ENCODE results near the gene MRPL14. TPM values are rescaled to one million over a fixed set of nuclear protein-coding genes. Genes with fewer than 3 reads are reported as not detected.

Gene MRPL14
- 36.1 TPM for total RNA-seq

GRCh38 chr6:44127186-44128019 lies at the start of gene MRPL14, which contains the start of gene TMEM63B:
MRPL14 (minus strand) TSS chr6:44127452; CDS start chr6:44116611, 10,841 bp downstream.
TMEM63B (plus strand) TSS chr6:44127554; CDS start chr6:44134585, 7,031 bp downstream.
- peak within 1 kb of the TSS; percentile 78 to 98 for H3K4me3 ChIP-seq
- no peaks in the 10 kb centered on the region for H3K36me3 ChIP-seq
- H3K4me1 ChIP-seq, result peaks cover 73% of the 10 kb centered on the region
- no peak for DNase-seq (ENCODE audit: extremely low spot score in 2 of 2)
- no peaks in the 10 kb centered on the region for H3K27me3 ChIP-seq
- H3K27ac ChIP-seq, result peak within 1 kb of the TSS; percentile 88
- H3K9me3 ChIP-seq, result no peaks in the 10 kb centered on the region
- TF ChIP-seq CTCF (IDR thresholded peaks at IDR 0.05) (no peak), POLR2A (IDR thresholded peaks at IDR 0.05) (peak in 1 of 2 donors; percentile 86), POLR2AphosphoS5 (IDR thresholded peaks at IDR 0.05; ENCODE audit: insufficient read depth in 1 of 2, low read depth in 1 of 2) (peak in 1 of 2 donors; percentile 83)
- intact Hi-C loops (cut with DNase I), result no loop called here

- Histone ChIP-seq H3K9me3 (no peaks in the 10 kb centered on the region), H3K4me3 (no peak overlapping the region), H3K27ac (no peak overlapping the region), H3K36me3 (no peaks in the 10 kb centered on the region), H3K27me3 (no peaks in the 10 kb centered on the region), H3K4me1 (no peaks in the 10 kb centered on the region)
- DNase-seq (ENCODE audit: extremely low spot score in 2 of 2), result no peak
- TF ChIP-seq POLR2A (IDR thresholded peaks at IDR 0.05) (no peak), POLR2AphosphoS5 (IDR thresholded peaks at IDR 0.05; ENCODE audit: insufficient read depth in 1 of 2, low read depth in 1 of 2) (no peak), CTCF (IDR thresholded peaks at IDR 0.05) (no peak)
- intact Hi-C loops (cut with DNase I), result no loop called here
Observed at GRCh38 chr6:44176130-44176761, 49.0 kb upstream of the MRPL14 start.

- TF ChIP-seq POLR2A (IDR thresholded peaks at IDR 0.05) (no peak), CTCF (IDR thresholded peaks at IDR 0.05) (peak; percentile 82 to 90 (median 86)), POLR2AphosphoS5 (IDR thresholded peaks at IDR 0.05; ENCODE audit: insufficient read depth in 1 of 2, low read depth in 1 of 2) (peak in 1 of 2 donors; percentile 36)
- Histone ChIP-seq H3K27ac (no peak overlapping the region), H3K4me1 (no peaks in the 10 kb centered on the region), H3K9me3 (no peaks in the 10 kb centered on the region), H3K4me3 (no peak overlapping the region), H3K27me3 (no peaks in the 10 kb centered on the region), H3K36me3 (no peaks in the 10 kb centered on the region)
- intact Hi-C loops (cut with DNase I), result loop anchor here (5.0 kb wide), 1 partner anchor 59 kb away; no protein-coding TSS in a partner anchor
- DNase-seq (ENCODE audit: extremely low spot score in 2 of 2), result no peak
Observed at GRCh38 chr6:44172731-44173500, 45.7 kb upstream of the MRPL14 start.

GRCh38 chr6:44171899-44172546 lies 44.8 kb upstream of the MRPL14 start:
- Histone ChIP-seq H3K27me3 (no peaks in the 10 kb centered on the region), H3K27ac (no peak overlapping the region), H3K9me3 (no peaks in the 10 kb centered on the region), H3K4me1 (no peaks in the 10 kb centered on the region), H3K4me3 (no peak overlapping the region), H3K36me3 (no peaks in the 10 kb centered on the region)
- intact Hi-C loops (cut with DNase I), result loop anchor here (5.0 kb wide), 1 partner anchor 60 kb away; no protein-coding TSS in a partner anchor
- DNase-seq (ENCODE audit: extremely low spot score in 2 of 2), result no peak
- TF ChIP-seq CTCF (IDR thresholded peaks at IDR 0.05) (no peak), POLR2A (IDR thresholded peaks at IDR 0.05) (no peak), POLR2AphosphoS5 (IDR thresholded peaks at IDR 0.05; ENCODE audit: insufficient read depth in 1 of 2, low read depth in 1 of 2) (no peak)
